GM18861 (cell line): Measurements from ENCODE around the gene SRA1.
A peak's percentile ranks its signal among the peaks of the same experiment; 100 is the strongest.

ENCODE experiments used
- ATAC-seq: cut with Tn5 transposase; IDR thresholded peaks from one replicate; pipeline ENCODE4 v1.9.1; 2021; ENCODE audit not compliant: unreplicated experiment

Gene SRA1

DNA sequence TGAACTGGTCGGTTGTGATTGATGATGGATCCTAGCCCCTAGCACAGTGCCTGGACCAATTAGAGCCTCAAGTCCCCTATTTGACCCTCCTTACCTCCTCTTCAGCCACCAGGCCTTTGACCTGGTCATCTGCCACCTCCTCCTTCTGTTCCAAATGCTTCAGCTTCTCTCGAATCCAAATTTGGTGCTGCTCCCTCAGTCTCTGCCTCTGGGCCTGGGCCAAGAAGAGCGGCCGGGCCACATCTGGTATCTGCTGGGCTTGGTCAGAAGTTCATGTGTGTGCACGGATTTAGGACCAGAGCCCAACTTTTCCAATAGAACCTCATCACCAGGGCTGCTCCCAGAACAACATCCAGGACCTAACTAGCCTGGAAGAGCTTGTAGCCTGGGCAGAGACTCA lies 13.8 kb upstream of the SRA1 start:
- ATAC-seq, result no peak

DNA sequence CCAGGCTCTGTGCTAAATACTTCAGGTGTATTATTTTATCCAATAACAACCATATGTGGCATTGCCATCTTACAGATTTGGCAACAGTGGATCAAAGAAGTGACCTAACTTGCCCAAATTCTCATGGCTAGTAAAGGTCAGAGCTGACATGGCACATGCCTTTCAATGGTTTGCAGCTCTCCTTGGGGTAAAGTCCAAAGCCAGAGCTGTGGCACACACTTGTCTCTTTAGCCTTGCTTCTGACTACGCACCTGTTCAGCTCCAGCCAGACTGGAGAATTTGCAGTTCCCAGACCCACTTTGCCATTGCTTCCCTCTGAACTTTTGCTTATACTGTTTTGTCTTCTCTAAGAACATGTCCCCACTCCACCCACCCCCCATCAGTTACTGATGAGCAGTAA lies 13.2 kb upstream of the SRA1 start:
- no peak for ATAC-seq

DNA sequence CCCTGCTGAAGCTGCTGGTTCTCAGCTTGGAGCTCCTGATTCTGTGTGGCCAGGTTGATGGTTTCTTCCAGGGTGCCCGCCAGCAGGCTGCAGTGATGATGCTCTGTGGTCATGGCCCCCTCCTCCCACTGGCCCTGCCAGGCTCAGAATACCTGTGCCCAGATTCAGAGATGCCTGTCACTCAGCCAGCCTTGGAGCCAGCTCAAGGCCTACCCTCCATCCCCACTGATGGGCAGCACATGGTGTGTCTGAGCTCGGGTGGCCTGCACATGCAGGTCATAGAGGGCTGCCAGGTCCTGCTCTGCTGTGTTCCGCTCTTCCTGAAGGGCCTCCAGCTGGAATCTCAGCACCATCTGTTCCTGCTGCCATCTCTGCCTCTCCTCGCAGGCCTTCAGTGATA lies 12.8 kb upstream of the SRA1 start:
- no peak for ATAC-seq

DNA sequence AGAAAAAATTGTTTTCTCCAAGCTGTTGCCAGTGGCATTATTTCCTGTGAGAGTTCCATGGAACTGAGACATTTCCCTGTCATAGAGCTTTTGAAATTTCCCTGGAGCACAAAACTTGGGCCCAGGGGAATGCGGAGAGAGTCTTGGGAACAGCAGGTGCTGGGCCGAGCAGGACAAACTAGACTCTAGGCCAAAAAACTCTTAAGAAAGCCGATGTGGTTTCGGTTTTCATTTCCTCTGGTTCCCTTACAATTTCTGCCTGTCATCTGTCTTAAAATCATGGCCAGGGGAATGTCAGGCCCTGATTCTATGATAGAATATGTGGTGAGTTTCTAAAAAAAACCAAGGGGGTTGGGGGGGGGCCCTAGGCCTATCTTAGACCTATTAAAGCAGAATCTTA lies 11.9 kb upstream of the SRA1 start:
- ATAC-seq, result no peak

DNA sequence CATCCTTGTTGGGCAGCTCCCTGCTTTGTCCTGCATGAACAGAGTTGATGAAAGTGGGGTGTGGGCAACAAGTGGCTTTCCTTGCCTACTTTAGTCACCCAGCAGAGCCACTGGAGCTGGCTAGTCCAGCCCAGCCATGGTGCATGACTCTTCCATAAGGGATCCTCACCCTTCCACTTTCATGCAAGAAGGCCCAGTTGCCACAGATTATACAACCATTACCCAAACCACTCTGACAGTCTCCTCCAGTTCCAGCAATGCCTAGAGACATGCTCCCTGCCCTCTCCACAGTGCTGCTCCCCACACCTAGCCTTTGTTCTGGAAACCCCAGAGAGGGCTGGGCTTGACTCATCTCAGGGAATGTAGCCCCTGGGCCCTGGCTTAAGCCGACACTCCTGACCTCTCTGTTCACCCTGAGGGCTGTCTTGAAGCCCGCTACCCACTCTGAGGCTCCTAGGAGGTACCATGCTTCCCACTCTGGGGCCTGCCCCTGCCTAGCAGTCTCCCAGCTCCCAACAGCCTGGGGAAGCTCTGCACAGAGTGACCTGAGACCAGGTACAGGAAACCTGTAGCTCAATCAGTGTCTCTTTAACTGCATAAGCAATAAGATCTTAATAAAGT lies 11.3 kb upstream of the SRA1 start:
- no peak for ATAC-seq

DNA sequence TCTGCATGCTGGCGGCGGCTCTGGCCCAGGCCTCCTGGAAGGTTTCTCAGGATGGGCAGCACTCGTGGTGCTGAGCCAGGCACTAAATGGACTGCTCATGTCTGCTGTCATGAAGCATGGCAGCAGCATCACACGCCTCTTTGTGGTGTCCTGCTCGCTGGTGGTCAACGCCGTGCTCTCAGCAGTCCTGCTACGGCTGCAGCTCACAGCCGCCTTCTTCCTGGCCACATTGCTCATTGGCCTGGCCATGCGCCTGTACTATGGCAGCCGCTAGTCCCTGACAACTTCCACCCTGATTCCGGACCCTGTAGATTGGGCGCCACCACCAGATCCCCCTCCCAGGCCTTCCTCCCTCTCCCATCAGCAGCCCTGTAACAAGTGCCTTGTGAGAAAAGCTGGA lies 10.6 kb upstream of the SRA1 start:
- ATAC-seq, result no peak

DNA sequence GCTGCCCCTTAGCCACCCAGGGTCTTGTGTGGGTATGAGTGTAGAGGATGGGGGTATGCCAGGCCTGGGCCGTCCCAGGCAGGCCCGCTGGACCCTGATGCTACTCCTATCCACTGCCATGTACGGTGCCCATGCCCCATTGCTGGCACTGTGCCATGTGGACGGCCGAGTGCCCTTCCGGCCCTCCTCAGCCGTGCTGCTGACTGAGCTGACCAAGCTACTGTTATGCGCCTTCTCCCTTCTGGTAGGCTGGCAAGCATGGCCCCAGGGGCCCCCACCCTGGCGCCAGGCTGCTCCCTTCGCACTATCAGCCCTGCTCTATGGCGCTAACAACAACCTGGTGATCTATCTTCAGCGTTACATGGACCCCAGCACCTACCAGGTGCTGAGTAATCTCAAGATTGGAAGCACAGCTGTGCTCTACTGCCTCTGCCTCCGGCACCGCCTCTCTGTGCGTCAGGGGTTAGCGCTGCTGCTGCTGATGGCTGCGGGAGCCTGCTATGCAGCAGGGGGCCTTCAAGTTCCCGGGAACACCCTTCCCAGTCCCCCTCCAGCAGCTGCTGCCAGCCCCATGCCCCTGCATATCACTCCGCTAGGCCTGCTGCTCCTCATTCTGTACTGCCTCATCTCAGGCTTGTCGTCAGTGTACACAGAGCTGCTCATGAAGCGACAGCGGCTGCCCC lies 10.0 kb upstream of the SRA1 start:
- ATAC-seq, result no peak

DNA sequence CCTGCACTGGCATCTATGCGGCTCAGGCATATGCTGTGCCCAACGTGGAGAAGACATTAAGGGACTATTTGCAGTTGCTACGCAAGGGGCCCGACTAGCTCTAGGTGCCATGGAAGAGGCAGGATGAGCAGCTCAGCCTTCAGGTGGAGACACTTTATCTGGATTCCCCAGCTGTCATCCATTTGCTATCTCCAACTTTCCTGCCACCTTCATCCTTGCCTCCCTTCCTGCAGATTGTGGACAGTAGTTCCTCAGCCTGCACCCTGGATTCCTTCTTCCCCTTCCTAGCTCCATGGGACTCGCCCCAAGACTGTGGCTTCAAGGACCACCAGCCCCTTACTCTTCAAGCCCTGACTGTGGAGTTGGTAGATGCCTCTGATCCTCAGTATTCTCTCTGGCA lies 9.4 kb upstream of the SRA1 start:
- no peak for ATAC-seq

DNA sequence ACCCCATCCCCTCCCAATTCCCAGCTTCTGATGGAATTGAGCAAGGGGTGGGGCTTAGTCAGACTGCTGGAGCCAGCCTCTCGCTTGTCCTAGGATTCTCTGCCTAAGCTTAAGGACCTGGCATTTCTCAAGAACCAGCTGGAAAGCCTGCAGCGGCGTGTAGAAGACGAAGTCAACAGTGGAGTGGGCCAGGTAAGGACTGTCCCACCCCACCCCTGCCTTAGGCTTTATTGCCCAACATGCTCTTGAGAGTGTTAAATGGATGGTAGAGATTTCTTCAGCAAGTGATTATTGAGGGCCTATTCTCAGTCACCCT lies 8.5 kb upstream of the SRA1 start:
- no peak for ATAC-seq

DNA sequence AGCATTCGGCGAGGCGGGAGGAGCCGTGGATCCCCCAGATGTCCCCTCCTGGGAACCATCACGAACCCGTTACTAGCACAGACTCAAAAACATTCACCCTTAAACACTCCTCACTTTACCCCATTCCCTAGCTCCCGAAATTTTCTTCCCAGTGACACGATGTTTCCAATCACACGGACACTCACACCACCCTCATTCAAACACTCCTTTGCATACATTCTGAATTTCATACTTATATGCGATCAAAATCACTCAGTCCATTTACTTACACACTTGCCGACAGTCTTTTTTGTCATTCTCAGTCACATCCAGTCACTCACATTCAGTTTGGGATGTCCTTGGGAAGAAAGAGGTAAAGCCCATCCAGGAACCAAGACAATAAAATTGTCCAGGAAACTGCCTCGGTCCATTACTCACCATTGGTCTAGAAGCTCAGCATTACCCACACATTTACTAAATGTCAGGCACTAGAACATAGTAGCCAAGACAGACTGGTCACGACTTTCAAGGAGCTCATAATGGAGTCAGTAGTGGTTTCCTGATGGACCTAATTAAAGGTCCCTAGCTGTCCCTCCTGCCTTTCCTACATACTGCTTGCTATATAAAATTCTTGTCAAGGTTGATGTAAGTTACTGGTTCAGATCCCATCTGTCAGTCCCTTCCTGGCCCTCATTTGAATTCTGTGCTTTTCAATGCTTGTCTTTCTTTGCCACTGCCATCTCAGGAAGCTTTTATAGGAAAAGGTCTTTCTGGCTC lies 7.9 kb upstream of the SRA1 start:
- ATAC-seq, result no peak

DNA sequence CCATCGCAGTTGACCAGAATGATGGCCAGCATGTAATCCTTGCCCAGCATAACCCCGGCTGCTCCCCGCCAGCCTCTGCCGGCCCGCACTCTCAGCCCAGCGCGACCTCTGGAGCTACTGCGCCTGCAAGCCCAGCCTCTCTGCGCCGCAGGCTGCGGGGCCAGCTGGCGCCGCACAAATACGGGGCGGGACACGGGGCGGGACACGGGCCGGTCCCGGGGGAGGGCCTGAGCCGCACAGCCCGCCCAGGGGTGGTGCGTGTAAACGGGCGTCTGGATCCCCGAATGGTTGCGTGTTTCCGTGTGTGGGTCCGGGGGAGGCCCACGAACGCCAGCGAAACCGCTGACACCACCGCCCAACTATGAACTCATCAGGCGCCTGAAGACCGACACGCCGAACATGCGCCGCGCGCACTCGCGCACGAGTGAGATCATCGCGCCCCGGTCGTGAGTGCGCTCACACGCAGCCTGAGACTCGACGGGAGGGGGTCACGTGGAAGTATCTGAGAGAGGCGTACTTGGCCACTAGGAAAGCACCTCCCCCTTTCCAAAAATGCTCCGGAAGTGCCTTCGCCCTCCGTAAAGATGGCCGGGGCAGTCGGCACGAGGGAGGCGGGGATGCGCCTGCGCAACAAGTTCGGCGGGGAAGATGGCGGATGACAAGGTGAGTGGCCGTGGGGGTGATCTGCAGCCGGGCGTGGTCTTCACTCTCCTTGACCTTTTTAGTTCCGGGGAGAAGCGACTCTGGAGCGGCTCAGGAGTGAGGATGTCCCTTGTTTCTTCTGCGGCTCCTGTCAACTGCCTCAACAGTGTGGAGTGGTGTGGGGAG lies 7.1 kb upstream of the SRA1 start, which contains the start of the genes APBB3 and SLC35A4:
APBB3 (minus strand) TSS at position 403 of the 828 bp plus-strand sequence; CDS start at position 50, 353 bp downstream.
SLC35A4 (plus strand) TSS at position 633 of the 828 bp plus-strand sequence. CDS start 2,342 bp downstream, outside the sequence.
- peak; percentile 71 for ATAC-seq

DNA sequence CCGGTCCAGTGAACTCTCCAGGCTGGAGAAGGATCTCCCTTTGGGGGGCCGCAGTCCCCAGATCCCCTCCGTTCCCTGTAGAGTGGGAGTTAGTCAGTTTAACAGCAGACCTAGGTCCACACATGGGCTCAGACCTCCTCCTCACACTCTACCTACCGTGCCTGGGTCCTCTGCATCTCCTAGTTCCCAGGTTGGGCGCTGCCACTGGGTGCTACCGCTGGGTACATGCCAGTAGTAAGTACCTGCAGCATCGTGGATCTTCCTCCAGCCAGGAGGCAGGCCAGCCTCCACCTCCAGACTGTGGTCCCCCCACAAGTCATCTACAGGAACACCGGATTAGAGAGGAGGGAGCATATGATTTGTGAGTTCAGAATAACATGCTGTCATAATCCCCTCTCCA lies 6.3 kb upstream of the SRA1 start:
- ATAC-seq, result no peak

DNA sequence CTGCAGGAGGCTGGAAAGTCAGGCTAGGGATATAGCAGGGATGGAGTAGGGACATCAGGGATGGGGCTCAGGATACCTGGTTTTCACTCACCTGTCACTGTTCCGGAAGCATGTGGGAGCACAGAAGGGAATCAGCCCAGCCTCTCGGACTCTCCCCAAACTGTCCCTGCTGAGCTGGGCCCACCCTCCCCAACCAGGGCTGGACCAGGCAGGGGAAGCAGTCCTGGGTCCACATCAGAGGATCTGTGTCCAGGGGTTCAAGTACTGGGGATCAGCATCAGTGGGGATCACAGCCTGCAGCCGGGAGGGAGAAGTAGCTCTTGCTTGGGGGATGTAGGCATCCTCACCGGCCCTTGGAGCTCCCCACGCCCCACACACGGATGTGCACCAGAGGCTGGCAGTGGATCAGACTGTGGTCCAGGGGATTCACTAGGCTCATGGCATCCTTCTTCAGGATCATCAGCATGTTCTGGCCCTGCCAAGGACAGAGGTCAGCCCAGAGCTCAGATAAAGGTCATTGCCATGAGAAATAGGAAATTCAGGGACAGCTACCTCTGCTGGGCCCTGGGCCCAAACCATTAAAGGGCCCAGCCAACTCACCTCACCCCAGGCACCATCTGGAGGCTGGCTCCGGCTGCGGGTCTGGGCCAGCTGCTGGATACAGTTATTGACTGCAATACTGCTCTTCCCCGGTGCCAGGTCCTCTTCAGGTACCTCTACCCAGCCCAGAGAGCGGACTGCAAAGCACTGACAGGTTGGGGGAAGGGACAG lies 4.7 kb upstream of the SRA1 start:
- ATAC-seq, result no peak

DNA sequence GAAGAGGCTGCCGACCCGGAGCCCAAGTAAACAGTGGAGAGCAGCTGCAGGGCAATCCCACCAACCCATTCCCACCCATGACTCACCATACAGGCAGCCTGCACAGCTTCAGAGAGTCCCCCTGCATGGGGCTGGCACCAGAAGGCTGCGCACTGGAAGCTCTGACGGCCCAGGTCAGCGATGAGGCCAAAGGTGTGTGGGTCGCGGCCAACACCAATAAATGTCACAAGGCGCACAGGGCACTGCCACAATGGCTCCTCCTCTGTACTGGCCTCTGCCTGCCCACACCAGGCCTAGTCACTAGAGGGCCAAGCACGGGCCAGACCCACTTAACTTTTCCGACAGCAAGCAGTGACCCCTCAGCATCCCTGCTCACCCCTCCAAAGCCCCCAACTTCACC lies 3.0 kb upstream of the SRA1 start:
- ATAC-seq, result no peak

DNA sequence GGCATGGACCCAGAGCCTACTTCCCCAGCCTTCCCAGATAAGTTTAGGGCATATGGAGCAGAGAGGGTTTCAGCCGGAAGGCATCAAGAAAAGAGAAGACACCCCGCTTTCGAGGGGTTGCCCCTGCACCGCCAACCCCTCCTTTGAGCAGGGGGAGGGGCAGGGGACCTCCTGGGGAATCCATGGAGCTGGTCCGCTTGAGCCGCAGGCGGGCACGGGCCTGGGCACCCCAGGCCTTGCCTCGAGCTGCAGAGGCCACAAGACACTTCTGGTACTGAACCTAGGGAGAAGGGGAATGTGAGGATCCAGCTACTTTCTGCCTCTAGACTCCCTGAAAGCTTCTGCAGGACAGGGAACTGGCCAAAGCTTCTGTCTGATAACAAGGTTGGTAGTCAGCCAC lies 1.3 kb upstream of the SRA1 start:
- no peak for ATAC-seq

DNA sequence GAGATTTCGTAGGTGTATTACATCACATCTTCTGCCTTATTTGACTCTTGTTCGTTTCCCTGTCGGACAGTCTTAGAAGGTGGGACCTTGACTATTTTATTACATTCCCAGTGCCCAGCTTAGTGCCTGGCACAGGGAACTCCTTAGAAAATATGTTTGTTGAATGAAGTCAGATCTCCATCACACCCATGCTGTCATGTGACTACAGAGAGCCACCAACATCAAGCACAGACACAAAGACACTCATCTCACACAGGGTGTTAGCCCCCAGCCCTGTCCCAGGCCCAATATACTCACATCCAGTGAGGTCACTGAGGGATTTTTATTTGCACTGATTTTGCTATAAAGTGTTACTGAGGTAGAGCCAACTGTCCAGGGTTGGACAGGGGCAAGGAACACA lies 692 bp upstream of the SRA1 start:
- ATAC-seq, result no peak

DNA sequence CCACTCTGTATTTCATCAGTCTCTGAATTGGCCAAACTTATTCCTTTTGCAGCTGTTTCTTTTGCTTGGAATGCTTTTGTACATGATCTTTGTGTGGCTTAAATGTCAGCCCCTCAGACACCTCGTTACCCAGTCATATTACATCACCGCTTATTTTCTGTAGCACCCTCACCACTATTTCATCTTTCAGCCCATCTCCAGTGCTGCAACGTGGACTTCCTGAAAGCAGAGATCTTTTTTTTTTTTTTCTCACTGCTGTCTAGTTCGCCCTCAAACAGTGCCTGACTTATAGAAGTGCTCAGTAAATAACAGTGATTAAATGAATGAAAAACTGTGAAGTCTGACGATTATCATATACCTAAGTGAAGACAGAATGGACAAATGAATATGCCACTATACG lies 835 bp downstream of the SRA1 start:
- no peak for ATAC-seq

DNA sequence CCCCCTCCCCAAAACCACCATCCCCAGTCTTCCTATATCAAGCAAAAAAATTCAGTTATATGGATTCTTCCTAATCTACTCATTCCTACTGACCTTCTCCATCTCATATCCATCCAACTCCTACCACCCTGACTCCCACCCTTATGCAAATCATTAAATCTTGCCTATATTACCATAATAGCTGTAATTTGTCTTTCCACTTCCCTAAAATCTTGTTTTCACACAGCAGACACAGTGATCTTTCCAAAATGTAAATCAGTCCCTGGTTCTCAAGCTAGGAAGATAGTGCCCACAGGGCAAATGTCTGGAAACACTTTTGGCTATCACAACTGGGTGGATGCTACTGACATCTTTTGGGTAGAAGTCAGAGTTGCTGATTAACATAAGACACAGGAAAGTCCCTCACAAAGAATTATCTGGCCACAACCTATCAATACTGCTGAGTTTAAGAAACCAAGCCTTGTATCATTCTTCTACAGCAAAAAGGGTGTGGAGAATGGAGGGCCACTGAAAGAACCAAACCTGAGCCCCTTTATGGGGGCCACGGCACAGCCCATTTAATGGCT lies 1.4 kb downstream of the SRA1 start:
- no peak for ATAC-seq

DNA sequence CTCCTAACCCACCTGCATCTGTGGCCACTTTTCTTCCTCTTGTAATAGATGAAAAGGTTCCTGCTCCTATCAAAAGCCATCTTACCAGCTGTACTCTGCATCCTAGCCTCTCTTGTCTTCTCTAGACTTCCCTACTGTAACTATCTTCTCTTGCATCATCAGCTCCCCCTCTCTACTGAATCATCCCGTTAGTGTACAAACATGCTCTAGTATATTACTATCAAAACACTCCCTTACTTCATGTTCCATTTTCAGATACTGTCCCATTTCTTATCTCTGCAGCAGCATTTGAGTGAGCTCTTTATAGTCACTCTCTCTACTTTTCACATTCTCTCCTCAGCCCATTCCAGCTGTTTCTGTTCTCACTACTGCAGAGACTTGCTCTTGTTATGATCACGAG lies 2.8 kb downstream of the SRA1 start:
- ATAC-seq, result no peak

DNA sequence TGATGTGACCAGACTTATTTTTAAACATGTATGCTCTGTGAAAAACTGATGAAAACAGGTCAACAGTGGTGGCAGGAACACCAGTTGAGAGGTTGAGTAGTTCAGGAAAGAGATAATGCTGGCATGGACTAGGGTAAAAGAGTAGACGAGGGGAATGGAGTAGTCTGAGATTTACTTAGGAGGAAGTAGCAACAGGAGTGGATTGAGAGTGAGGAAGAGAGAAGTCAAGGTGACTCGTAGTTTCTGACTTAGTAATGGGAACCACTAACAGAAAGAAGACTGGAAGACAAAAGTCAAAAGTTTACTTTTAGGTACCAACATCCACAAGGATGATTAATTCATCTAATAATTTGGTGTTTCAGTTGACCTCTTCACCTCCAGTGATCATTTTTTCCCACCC lies 3.6 kb downstream of the SRA1 start:
- no peak for ATAC-seq
